GM12878 (cell line): ENCODE results near the gene CHMP6. TPM values are rescaled to one million over a fixed set of nuclear protein-coding genes. Genes with fewer than 3 reads are reported as not detected.

Source experiments
- ATAC-seq: fragments of 200-7000 bp; cut with Tn5 transposase; 3 replicates; pipeline ENCODE4 v1.9.1; 2020; ENCODE audit warnings: mild to moderate bottlenecking, moderate library complexity
- BruUV-seq: library from RNA; stranded (reverse); fragments of 400-500 nt; replicated peaks from 2 replicates; lab custom pipeline; 2021; lab: Mats Ljungman, UMichigan
- CTCF ChIA-PET: fragments of 300-600 bp; sonication (Branson Sonifier 250); formaldehyde crosslinking; extraction: SDS; loops from one replicate; lab custom pipeline; 2021; ENCODE audit warnings: inconsistent platforms; lab: Yijun Ruan, JAX
- POLR2A ChIA-PET: fragments of 350-600 bp; formaldehyde crosslinking; extraction: SDS; loops from one replicate; lab custom pipeline; 2021; ENCODE audit warnings: inconsistent platforms; lab: Charles Lee
- RAD21 ChIA-PET: fragments of 300-600 bp; sonication (Branson Sonifier 250); formaldehyde crosslinking; loops from one replicate; lab custom pipeline; 2023; ENCODE audit warnings: antibody characterized with exemption; ENCODE audit not compliant: unreplicated experiment; lab: Charles Lee
- SMC1A ChIA-PET: fragments of 300-600 bp; sonication (Branson Sonifier 250); formaldehyde crosslinking; loops from one replicate; lab custom pipeline; 2023; ENCODE audit not compliant: unreplicated experiment, uncharacterized antibody; lab: Charles Lee
- DNase-seq: peaks from one replicate; pipeline ENCODE4 v3.0.0-alpha.2; 2011; ENCODE audit warnings: low read depth, low spot score
- FAIRE-seq: peaks from 3 replicates; lab custom pipeline; 2011; peaks lifted over from hg19 to GRCh38; lab: Jason Lieb, UNC
- H2AFZ ChIP-seq: 2 replicates; pipeline ENCODE4 v1.6.0; 2011; ENCODE audit warnings: low read depth, low read length, control low read depth; ENCODE audit not compliant: control insufficient read depth
- H3K27ac ChIP-seq: 2 replicates; pipeline ENCODE4 v1.5.1; 2011; ENCODE audit warnings: control low read depth; ENCODE audit not compliant: control insufficient read depth, insufficient read depth
- H3K27me3 ChIP-seq, 2 experiments: replicated peaks in 1 of 2; 2 replicates each; pipeline versions ENCODE4 v1.6.0 to v1.6.1; 2011; ENCODE audit warnings: low read length in 1 of 2; ENCODE audit not compliant: control insufficient read depth in 2 of 2, insufficient read depth in 2 of 2
- H3K36me3 ChIP-seq, 2 experiments: 2 replicates each; pipeline ENCODE4 v1.5.1; 2011; ENCODE audit warnings: low read length in 1 of 2; ENCODE audit not compliant: control insufficient read depth in 2 of 2, insufficient read depth in 2 of 2
- H3K4me1 ChIP-seq: 2 replicates; pipeline ENCODE4 v1.6.1; 2011; ENCODE audit warnings: mild to moderate bottlenecking, low read length, moderate library complexity, mixed read lengths; ENCODE audit not compliant: control insufficient read depth, insufficient read depth
- H3K4me2 ChIP-seq: 2 replicates; pipeline ENCODE4 v1.6.0; 2011; ENCODE audit warnings: control low read depth; ENCODE audit not compliant: control insufficient read depth, insufficient read depth
- H3K4me3 ChIP-seq: fragments of 200-600 bp; sonication (generic); 2 replicates; pipeline ENCODE4 v1.5.1; 2016
- H3K79me2 ChIP-seq: 2 replicates; pipeline ENCODE4 v1.6.0; 2011; ENCODE audit warnings: low read length; ENCODE audit not compliant: control insufficient read depth, insufficient read depth
- H3K9ac ChIP-seq: 2 replicates; pipeline ENCODE4 v1.8.0; 2011; ENCODE audit warnings: low read length, control low read depth, mixed read lengths; ENCODE audit not compliant: control insufficient read depth, insufficient read depth
- H3K9me3 ChIP-seq: replicated peaks from 3 replicates; pipeline ENCODE4 v1.5.1; 2011; ENCODE audit warnings: mild to moderate bottlenecking, low read length; ENCODE audit not compliant: control insufficient read depth, insufficient read depth
- H4K20me1 ChIP-seq: 2 replicates; pipeline ENCODE4 v1.6.0; 2011; ENCODE audit not compliant: control insufficient read depth, insufficient read depth
- ASH2L ChIP-seq: fragments of 300-600, 200-600 bp; sonication (generic); IDR thresholded peaks from 2 replicates; pipeline ENCODE4 v1.6.1; 2017; ENCODE audit warnings: low read depth, mild to moderate bottlenecking, borderline replicate concordance
- CBX3 ChIP-seq: fragments of 200-600 bp; sonication (generic); IDR thresholded peaks from 2 replicates; pipeline ENCODE4 v1.6.1; 2016; ENCODE audit warnings: low read depth, borderline replicate concordance
- E2F8 ChIP-seq: fragments of 450-650 bp; IDR thresholded peaks from 2 replicates; pipeline ENCODE4 v1.6.1; 2018; ENCODE audit warnings: mild to moderate bottlenecking, low read depth, moderate library complexity; ENCODE audit not compliant: partially characterized antibody
- EZH2 ChIP-seq: IDR thresholded peaks from 2 replicates; pipeline ENCODE4 v1.6.1; 2012; ENCODE audit warnings: low read depth, mild to moderate bottlenecking, control low read depth, inconsistent platforms, low read length, borderline replicate concordance; ENCODE audit not compliant: control insufficient read depth
- FOXK2 ChIP-seq: fragments of 450-650 bp; IDR thresholded peaks from 2 replicates; pipeline ENCODE4 v1.6.1; 2017; ENCODE audit warnings: mild to moderate bottlenecking, moderate library complexity
- GABPA ChIP-seq: IDR thresholded peaks from 2 replicates; pipeline ENCODE4 v1.6.1; 2014; ENCODE audit warnings: antibody characterized with exemption, low read depth, mild to moderate bottlenecking, inconsistent platforms
- HDGF ChIP-seq: fragments of 450-650 bp; IDR thresholded peaks from 2 replicates; pipeline ENCODE4 v1.6.1; 2016; ENCODE audit warnings: antibody characterized with exemption
- LARP7 ChIP-seq: fragments of 450-650 bp; IDR thresholded peaks from 2 replicates; pipeline ENCODE4 v1.6.1; 2017; ENCODE audit warnings: mild to moderate bottlenecking
- MYB ChIP-seq: fragments of 150-350 bp; IDR thresholded peaks from 2 replicates; pipeline ENCODE4 v1.6.1; 2014; ENCODE audit warnings: mild to moderate bottlenecking, low read depth, low read length, borderline replicate concordance
- NBN ChIP-seq: fragments of 450-650 bp; IDR thresholded peaks from 2 replicates; pipeline ENCODE4 v1.6.1; 2016
- SIX5 ChIP-seq: IDR thresholded peaks from 2 replicates; pipeline ENCODE4 v1.6.1; 2011; ENCODE audit warnings: mild to moderate bottlenecking, low read depth, low read length, moderate library complexity; ENCODE audit not compliant: severe bottlenecking
- STAT3 ChIP-seq: IDR thresholded peaks from 2 replicates; pipeline ENCODE4 v1.6.1; 2011; ENCODE audit warnings: low read depth, low read length, improper control_type of control experiment
- TCF12 ChIP-seq: IDR thresholded peaks from 2 replicates; pipeline ENCODE4 v1.6.1; 2011; ENCODE audit warnings: low read depth, mild to moderate bottlenecking, low read length
- TCF7 ChIP-seq: IDR thresholded peaks from 2 replicates; pipeline ENCODE4 v1.6.1; 2014; ENCODE audit warnings: antibody characterized with exemption, borderline replicate concordance
- ZNF384 ChIP-seq: IDR thresholded peaks from 2 replicates; pipeline ENCODE4 v1.6.1; 2012; ENCODE audit warnings: low read depth, mild to moderate bottlenecking, low read length, improper control_type of control experiment, borderline replicate concordance
- WGBS: methylation state at CpG from one replicate; pipeline ENCODE4 v1.1.6; 2016; ENCODE audit warnings: low lambda C conversion rate; ENCODE audit not compliant: insufficient replicate concordance, insufficient coverage; ENCODE audit errors: missing lambda C conversion rate; 5-methylcytosine and 5-hydroxymethylcytosine counted together
- in situ Hi-C: fragments of 300-500 bp; cut with MboI; formaldehyde crosslinking; loops from 9 replicates; pipeline ENCODE4 v1.14.3; 2018; ENCODE audit warnings: mixed read lengths
- intact Hi-C: fragments of 100-400 bp; cut with micrococcal nuclease; formaldehyde crosslinking; loops from one replicate; pipeline ENCODE4 v1.14.2; 2022; ENCODE audit not compliant: unreplicated experiment
- polyA plus RNA-seq, 11 experiments: library from polyadenylated mRNA; depleted of rRNA in 4 of 11; unstranded in 6 of 11; stranded (reverse) in 5 of 11; fragments of >200 nt; fragmentation: Nextera tagmentation in 4 of 11; fragmentation: Illumina TruSeq in 1 of 11; extraction: Ambion mirVana in 4 of 11; extraction: Trizol in 1 of 11; gene quantifications; 1 replicate in 1 of 11; 2 replicates in 10 of 11; pipeline versions ENCODE4 v1.2.1 to v1.2.3, GENCODE V29; 2011 to 2016; ENCODE audit warnings: inconsistent platforms in 2 of 11, missing spikeins in 2 of 11, low read depth in 1 of 11
- total RNA-seq, 4 experiments: library from RNA; depleted of rRNA in 3 of 4; stranded (reverse); fragments of >200 nt in 3 of 4; fragmentation: Illumina TruSeq in 1 of 4; extraction: Trizol in 1 of 4; gene quantifications; 2 replicates each; pipeline versions ENCODE4 v1.2.1 to v1.2.3, GENCODE V29; 2013 to 2021

The CHMP6 gene
- total and polyA plus RNA-seq, 10 of the 15 experiments (the other 5 are each of a cell fraction or from before 2014, with no cell fraction given), result 0.21 to 37.9 (median 14.7) TPM

DNA sequence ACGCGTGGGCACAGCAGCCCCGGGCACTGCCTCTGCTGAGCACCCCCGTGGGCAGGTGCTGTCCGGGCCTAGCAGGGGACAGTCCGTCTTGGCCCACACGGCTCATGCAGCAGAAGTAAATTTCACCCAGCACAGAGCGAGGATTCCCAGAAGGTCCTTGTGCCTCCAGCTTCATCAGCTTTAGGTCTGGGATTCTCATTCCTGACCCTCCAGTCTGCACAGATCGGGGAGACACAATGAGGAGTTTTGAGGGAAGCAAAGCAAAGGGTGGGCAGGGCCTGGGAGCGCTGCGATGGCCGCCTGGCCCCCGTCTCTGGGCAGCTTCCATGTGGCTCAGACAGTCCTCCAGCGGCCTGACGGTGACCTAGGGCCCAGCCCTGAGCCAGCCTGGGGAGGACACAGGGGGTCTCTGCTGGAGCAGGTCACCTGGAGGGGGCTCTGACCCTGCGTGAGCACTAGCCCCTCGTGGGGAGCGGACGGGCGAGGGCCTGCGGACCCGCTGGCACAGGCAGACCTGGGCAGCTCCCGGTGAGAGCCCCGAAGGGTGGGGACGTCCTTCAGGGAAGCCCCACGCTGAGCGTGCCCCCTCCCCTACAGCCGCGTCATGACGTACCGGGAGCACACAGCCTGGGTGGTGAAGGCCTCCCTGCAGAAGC, 30.7 kb upstream of the CHMP6 start:
- ATAC-seq (no peak), DNase-seq (no peak), FAIRE-seq (no peak)
- ChIA-PET RAD21 (no interaction called here), CTCF (no interaction called here), POLR2A (no interaction called here), SMC1A (no interaction called here)
- no peaks in the 10 kb centered on the region for H3K27me3 ChIP-seq
- H3K36me3 ChIP-seq, result no peaks in the 10 kb centered on the region
- no peaks in the 10 kb centered on the region for H3K9me3 ChIP-seq
- BruUV-seq, result no TSS peak
- no peak overlapping the region for H3K4me3 ChIP-seq
- in situ Hi-C loops (no loop called here), intact Hi-C loops (no loop called here)
- TF ChIP-seq HDGF, result no peak
- TF ChIP-seq ZNF384, result no peak
- TF ChIP-seq FOXK2, result no peak
- TF ChIP-seq LARP7, result no peak
- TF ChIP-seq TCF7, result no peak
- no peak for TF ChIP-seq EZH2
- no peak for TF ChIP-seq E2F8
- no peak for TF ChIP-seq ASH2L
- TF ChIP-seq MYB, result no peak
- no peak for TF ChIP-seq TCF12
- no peak for TF ChIP-seq SIX5
- TF ChIP-seq GABPA, result no peak
- TF ChIP-seq STAT3, result no peak
- TF ChIP-seq CBX3, result no peak
- TF ChIP-seq NBN, result no peak
- H2AFZ ChIP-seq, result no peak overlapping the region
- no peaks in the 10 kb centered on the region for H3K79me2 ChIP-seq
- no peak overlapping the region for H3K4me2 ChIP-seq
- no peak overlapping the region for H3K27ac ChIP-seq
- WGBS, result 93% methylated on average over 26 of the region's 31 CpGs
- no peak overlapping the region for H3K9ac ChIP-seq
- H3K4me1 ChIP-seq, result no peaks in the 10 kb centered on the region
- H4K20me1 ChIP-seq, result no peaks in the 10 kb centered on the region
